HepG2 (cell line): ENCODE measurements around the gene C2orf15. TPM values are rescaled to one million over a fixed set of nuclear protein-coding genes. Genes with fewer than 3 reads are reported as not detected.

ENCODE experiments used
- ATAC-seq: fragments of 200-7000 bp; cut with Tn5 transposase; 3 replicates; pipeline ENCODE4 v1.9.1; 2020; ENCODE audit warnings: mild to moderate bottlenecking, moderate library complexity
- BruUV-seq: library from RNA; stranded (reverse); fragments of 400-500 nt; replicated peaks from 2 replicates; lab custom pipeline; 2021; lab: Mats Ljungman, UMichigan
- CTCF ChIA-PET: fragments of 300-600 bp; formaldehyde crosslinking; extraction: SDS; loops from one replicate; lab custom pipeline; 2021; ENCODE audit warnings: low total read pairs, inconsistent platforms, low intra/inter-chr PET ratio; lab: Yijun Ruan, JAX
- POLR2A ChIA-PET: fragments of 350-600 bp; sonication (Branson Sonifier 250); formaldehyde crosslinking; loops from one replicate; lab custom pipeline; 2020; ENCODE audit warnings: antibody characterized with exemption, inconsistent platforms; lab: Yijun Ruan, JAX
- DNase-seq: peaks from one replicate; pipeline ENCODE4 v3.0.0-alpha.2; 2015; ENCODE audit warnings: low spot score
- FAIRE-seq: peaks from 3 replicates; lab custom pipeline; 2011; peaks lifted over from hg19 to GRCh38; lab: Jason Lieb, UNC
- H2AFZ ChIP-seq: one replicate; pipeline ENCODE4 v1.6.1; 2011; ENCODE audit warnings: low read length, inconsistent platforms
- H3K27ac ChIP-seq: fragments of 300-600 bp; 3 replicates; pipeline ENCODE4 v1.8.0; 2011; ENCODE audit warnings: mixed run types, mild to moderate bottlenecking, mixed read lengths, low read length, inconsistent platforms; ENCODE audit not compliant: insufficient read depth; ENCODE audit errors: extremely low read length
- H3K27me3 ChIP-seq, 2 experiments: fragments of 200-600 bp in 1 of 2; 2 replicates in 1 of 2; 3 replicates in 1 of 2; pipeline versions ENCODE4 v1.6.0 to v1.8.0; 2011; ENCODE audit warnings: low read length in 2 of 2, mild to moderate bottlenecking in 2 of 2, moderate library complexity in 2 of 2, inconsistent platforms in 1 of 2; ENCODE audit not compliant: insufficient read depth in 2 of 2, control insufficient read depth in 1 of 2
- H3K36me3 ChIP-seq, 2 experiments: fragments of 200-600 bp in 1 of 2; replicated peaks in 1 of 2; 2 replicates in 1 of 2; 3 replicates in 1 of 2; pipeline versions ENCODE4 v1.5.1 to v1.8.0; 2011; ENCODE audit warnings: low read length in 2 of 2, inconsistent platforms in 1 of 2; ENCODE audit not compliant: insufficient read depth in 2 of 2, control insufficient read depth in 1 of 2
- H3K4me1 ChIP-seq: 2 replicates; pipeline ENCODE4 v1.5.1; 2012; ENCODE audit warnings: low read length, inconsistent platforms; ENCODE audit not compliant: insufficient read depth
- H3K4me2 ChIP-seq: 2 replicates; pipeline ENCODE4 v1.6.0; 2011; ENCODE audit warnings: low read depth, low read length, inconsistent platforms
- H3K4me3 ChIP-seq, 3 experiments: fragments of 200-600 bp in 1 of 3; sonication (generic), shearing (Covaris generic) in 1 of 3; replicated peaks in 1 of 3; 2 replicates each; pipeline ENCODE4 v1.5.1; 2011 to 2016; ENCODE audit warnings: low read length in 3 of 3, inconsistent platforms in 2 of 3, low read depth in 2 of 3, mild to moderate bottlenecking in 2 of 3, control low read depth in 1 of 3, mixed read lengths in 1 of 3; ENCODE audit not compliant: insufficient read depth in 1 of 3
- H3K79me2 ChIP-seq: one replicate; pipeline ENCODE4 v1.6.1; 2011; ENCODE audit warnings: low read length, inconsistent platforms; ENCODE audit not compliant: insufficient read depth
- H3K9ac ChIP-seq: 2 replicates; pipeline ENCODE4 v1.6.0; 2011; ENCODE audit warnings: mild to moderate bottlenecking, low read depth, low read length, inconsistent platforms; ENCODE audit not compliant: insufficient read depth
- H3K9me3 ChIP-seq: 2 replicates; pipeline ENCODE4 v1.5.1; 2012; ENCODE audit warnings: mild to moderate bottlenecking, low read length
- H4K20me1 ChIP-seq: 2 replicates; pipeline ENCODE4 v1.6.0; 2011; ENCODE audit warnings: inconsistent platforms, mild to moderate bottlenecking, low read length, moderate library complexity; ENCODE audit not compliant: insufficient read depth
- HHEX ChIP-seq: IDR thresholded peaks from 2 replicates; pipeline ENCODE4 v1.6.1; 2016; ENCODE audit warnings: control low read depth
- HNF4G ChIP-seq, 2 experiments: sonication (generic) in 1 of 2; formaldehyde crosslinking in 1 of 2; IDR thresholded peaks; 2 replicates each; pipeline versions ENCODE4 v1.4.0 to v1.6.1; 2011 to 2020; ENCODE audit warnings: borderline replicate concordance in 2 of 2, low read depth in 2 of 2, mild to moderate bottlenecking in 2 of 2, low read length in 1 of 2, missing genetic modification reagents in 1 of 2, moderate library complexity in 1 of 2
- ZFYVE20 ChIP-seq: sonication (generic); formaldehyde crosslinking; IDR thresholded peaks from 2 replicates; pipeline ENCODE4 v1.8.0; 2023; ENCODE audit warnings: low read depth, mild to moderate bottlenecking, moderate library complexity, missing genetic modification reagents, borderline replicate concordance
- WGBS: methylation state at CpG from one replicate; pipeline ENCODE4 v1.1.6; 2017; ENCODE audit warnings: low lambda C conversion rate; 5-methylcytosine and 5-hydroxymethylcytosine counted together
- in situ Hi-C: cut with HindIII; loops from 2 replicates; pipeline ENCODE4 v1.10.0; 2017; ENCODE audit warnings: low pct_unique_long_range_greater_than_20kb; ENCODE audit not compliant: extremely low pct_ligation_motif_present
- intact Hi-C: fragments of 100-400 bp; cut with micrococcal nuclease; formaldehyde crosslinking; loops from one replicate; pipeline ENCODE4 v1.10.0; 2022; ENCODE audit not compliant: unreplicated experiment
- polyA plus RNA-seq, 8 experiments: library from polyadenylated mRNA; depleted of rRNA in 3 of 8; stranded (reverse) in 7 of 8; unstranded in 1 of 8; fragments of >200 nt; fragmentation: Illumina TruSeq in 4 of 8; extraction: Trizol in 4 of 8; gene quantifications; 2 replicates each; pipeline versions ENCODE4 v1.2.1 to v1.2.3, GENCODE V29; 2011 to 2016; ENCODE audit warnings: low read depth in 4 of 8, missing spikeins in 1 of 8, mixed read lengths in 1 of 8; ENCODE audit not compliant: insufficient read depth in 1 of 8
- total RNA-seq, 5 experiments: library from RNA; depleted of rRNA; stranded (reverse); fragments of >200 nt; fragmentation: Illumina TruSeq; extraction: Trizol; gene quantifications; 2 replicates each; pipeline ENCODE4 v1.2.3, GENCODE V29; 2016; ENCODE audit warnings: low read depth in 1 of 5
- TF ChIP-seq, protein P1 (sequence below): sonication (generic); formaldehyde crosslinking; IDR thresholded peaks from 2 replicates; pipeline ENCODE4; 2020; ENCODE audit warnings: missing genetic modification reagents, mild to moderate bottlenecking, borderline replicate concordance

C2orf15 gene
- total and polyA plus RNA-seq, 2 of the 13 experiments (the other 11 are each of a cell fraction or from before 2014, with no cell fraction given): 5.5 to 8.3 TPM

DNA sequence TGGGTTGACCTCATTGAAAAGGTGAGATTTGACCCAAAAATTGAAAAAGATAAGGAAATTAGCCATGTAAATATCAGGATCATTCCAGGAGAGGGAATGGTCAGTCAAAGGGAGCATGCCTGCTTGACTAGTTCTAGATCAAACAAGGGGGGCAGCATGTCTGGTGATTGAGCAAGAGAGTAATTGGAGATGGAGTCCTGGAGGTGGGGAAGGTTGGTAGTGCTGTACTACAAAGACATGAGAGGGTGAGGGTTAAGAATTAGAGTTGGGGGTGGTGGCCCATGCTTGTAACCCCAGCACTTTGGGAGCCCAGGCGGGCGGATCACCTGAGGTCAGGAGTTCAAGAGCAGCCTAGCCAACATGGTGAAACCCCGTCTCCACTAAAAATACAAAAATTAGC is 41.5 kb downstream of the C2orf15 start (continued):
- TF ChIP-seq HHEX (CRISPR knock-in tag): no peak

DNA sequence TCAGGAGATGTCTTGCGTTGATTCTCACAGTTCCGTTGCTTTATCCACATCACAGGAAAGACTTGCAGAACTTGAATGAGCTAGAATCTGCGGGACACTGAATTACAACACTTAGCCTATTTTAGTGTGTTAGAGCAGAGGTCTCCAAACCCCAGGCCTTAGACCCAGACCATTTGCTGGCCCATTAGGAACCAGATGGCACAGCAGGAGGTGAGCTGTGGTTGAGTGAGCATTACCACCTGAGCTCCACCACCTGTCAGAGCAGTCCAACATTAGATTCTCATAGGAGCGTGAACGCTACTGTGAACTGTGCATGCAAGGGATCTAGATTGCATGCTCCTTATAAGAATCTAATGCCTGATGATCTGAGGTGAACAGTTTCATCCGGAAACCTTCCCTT is 43.3 kb downstream of the C2orf15 start:
- H3K4me2 ChIP-seq: no peak overlapping the region
- whole genome bisulfite sequencing: 72% methylated on average over 6 of the region's 6 CpGs
- H3K4me3 ChIP-seq: no peak overlapping the region
- H2AFZ ChIP-seq: no peak overlapping the region
- ATAC-seq: no peak
- intact Hi-C loops (loop anchor here (10.0 kb wide), 1 partner anchor 310 kb away; the partner anchor contains the start of gene REV1), in situ Hi-C loops (loop anchor here (5.0 kb wide), 1 partner anchor 152 kb away; the partner anchor contains the start of genes EIF5B and TXNDC9)
- no peak overlapping the region for H3K27ac ChIP-seq
- POLR2A ChIA-PET: no interaction called here
- no peak overlapping the region for H3K9ac ChIP-seq
- peaks cover 67% of the 10 kb centered on the region for H3K79me2 ChIP-seq
- peaks cover 29% of the 10 kb centered on the region for H3K4me1 ChIP-seq
- H3K36me3 ChIP-seq: peaks cover 4 to 23% of the 10 kb centered on the region in 2 experiments; a peak in 4 of 5 replicates
- TF ChIP-seq HNF4G (IDR thresholded peaks at IDR 0.05; ENCODE audit: borderline replicate concordance, low read depth, low read length): no peak
- no peak for TF ChIP-seq HNF4G (CRISPR knock-in tag; IDR thresholded peaks at IDR 0.05; ENCODE audit: borderline replicate concordance, low read depth)
- TF ChIP-seq, protein P1, sequence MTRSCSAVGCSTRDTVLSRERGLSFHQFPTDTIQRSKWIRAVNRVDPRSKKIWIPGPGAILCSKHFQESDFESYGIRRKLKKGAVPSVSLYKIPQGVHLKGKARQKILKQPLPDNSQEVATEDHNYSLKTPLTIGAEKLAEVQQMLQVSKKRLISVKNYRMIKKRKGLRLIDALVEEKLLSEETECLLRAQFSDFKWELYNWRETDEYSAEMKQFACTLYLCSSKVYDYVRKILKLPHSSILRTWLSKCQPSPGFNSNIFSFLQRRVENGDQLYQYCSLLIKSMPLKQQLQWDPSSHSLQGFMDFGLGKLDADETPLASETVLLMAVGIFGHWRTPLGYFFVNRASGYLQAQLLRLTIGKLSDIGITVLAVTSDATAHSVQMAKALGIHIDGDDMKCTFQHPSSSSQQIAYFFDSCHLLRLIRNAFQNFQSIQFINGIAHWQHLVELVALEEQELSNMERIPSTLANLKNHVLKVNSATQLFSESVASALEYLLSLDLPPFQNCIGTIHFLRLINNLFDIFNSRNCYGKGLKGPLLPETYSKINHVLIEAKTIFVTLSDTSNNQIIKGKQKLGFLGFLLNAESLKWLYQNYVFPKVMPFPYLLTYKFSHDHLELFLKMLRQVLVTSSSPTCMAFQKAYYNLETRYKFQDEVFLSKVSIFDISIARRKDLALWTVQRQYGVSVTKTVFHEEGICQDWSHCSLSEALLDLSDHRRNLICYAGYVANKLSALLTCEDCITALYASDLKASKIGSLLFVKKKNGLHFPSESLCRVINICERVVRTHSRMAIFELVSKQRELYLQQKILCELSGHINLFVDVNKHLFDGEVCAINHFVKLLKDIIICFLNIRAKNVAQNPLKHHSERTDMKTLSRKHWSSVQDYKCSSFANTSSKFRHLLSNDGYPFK (CRISPR knock-in tag): no peak
- no peak for TF ChIP-seq ZFYVE20 (CRISPR knock-in tag)
- CTCF ChIA-PET: no interaction called here
- no TSS peak for BruUV-seq
- no peak for DNase-seq
- H3K9me3 ChIP-seq: no peaks in the 10 kb centered on the region
- no peaks in the 10 kb centered on the region; a peak in 1 of 5 replicates for H3K27me3 ChIP-seq
- FAIRE-seq: no peak
- H4K20me1 ChIP-seq: no peaks in the 10 kb centered on the region
